ENCODE measurements around the gene ECT2.

- TF ChIP-seq ZFP30 (CRISPR knock-in tag; IDR thresholded peaks at IDR 0.05) (no peak), OSR1 (CRISPR knock-in tag; IDR thresholded peaks at IDR 0.05) (no peak), PATZ1 (CRISPR knock-in tag; IDR thresholded peaks at IDR 0.05; ENCODE audit: borderline replicate concordance) (no peak), ZNF565 (CRISPR knock-in tag; conservative IDR thresholded peaks at IDR 0.05; ENCODE audit: low read depth) (no peak), TCF4 (CRISPR knock-in tag; IDR thresholded peaks at IDR 0.05; ENCODE audit: borderline replicate concordance) (no peak), TSHZ2 (CRISPR knock-in tag; IDR thresholded peaks at IDR 0.05) (no peak), ZNF70 (CRISPR knock-in tag; IDR thresholded peaks at IDR 0.05) (no peak)
Measured at GRCh38 chr3:172717493-172718088, 32.9 kb upstream of the ECT2 start.
